Keratinocyte (primary cell): Measurements from ENCODE around the gene PTPRN2. TPM values are rescaled to one million over a fixed set of nuclear protein-coding genes. Genes with fewer than 3 reads are reported as not detected.

Experiments used
- DNase-seq: peaks from one replicate; pipeline ENCODE4 v3.0.0-alpha.2; 2011; ENCODE audit warnings: low read depth, missing footprints, low spot score
- FAIRE-seq: peaks from 2 replicates; lab custom pipeline; 2011; peaks lifted over from hg19 to GRCh38; lab: Jason Lieb, UNC
- H2AFZ ChIP-seq: 2 replicates; pipeline ENCODE4 v1.6.0; 2012; ENCODE audit warnings: low read length, control low read depth, inconsistent platforms; ENCODE audit not compliant: control insufficient read depth
- H3K27ac ChIP-seq: 2 replicates; pipeline ENCODE4 v1.5.1; 2011; ENCODE audit warnings: low read length; ENCODE audit not compliant: control insufficient read depth, insufficient read depth
- H3K27me3 ChIP-seq: 3 replicates; pipeline ENCODE4 v1.6.0; 2011; ENCODE audit warnings: low read length; ENCODE audit not compliant: control insufficient read depth, insufficient read depth; ENCODE audit errors: extremely low read depth
- H3K36me3 ChIP-seq, 2 experiments: 2 replicates in 1 of 2; 3 replicates in 1 of 2; pipeline ENCODE4 v1.5.1; 2011; ENCODE audit warnings: low read length in 2 of 2, mild to moderate bottlenecking in 1 of 2; ENCODE audit not compliant: control insufficient read depth in 2 of 2, insufficient read depth in 2 of 2; ENCODE audit errors: extremely low read depth in 1 of 2
- H3K4me1 ChIP-seq: 3 replicates; pipeline ENCODE4 v1.5.1; 2011; ENCODE audit warnings: low read length; ENCODE audit not compliant: control insufficient read depth, insufficient read depth; ENCODE audit errors: extremely low read depth
- H3K4me2 ChIP-seq: 3 replicates; pipeline ENCODE4 v1.6.0; 2011; ENCODE audit warnings: low read depth, low read length; ENCODE audit not compliant: control insufficient read depth, insufficient read depth; ENCODE audit errors: extremely low read depth
- H3K4me3 ChIP-seq, 3 experiments: fragments of 200-600 bp in 1 of 3; sonication (generic) in 1 of 3; 2 replicates in 2 of 3; 3 replicates in 1 of 3; pipeline ENCODE4 v1.5.1; 2011 to 2016; ENCODE audit warnings: low read length in 3 of 3, mild to moderate bottlenecking in 3 of 3, control low read depth in 2 of 3, inconsistent platforms in 1 of 3, low read depth in 1 of 3, mixed read lengths in 1 of 3, mixed run types in 1 of 3, moderate library complexity in 1 of 3; ENCODE audit not compliant: control insufficient read depth in 2 of 3, insufficient read depth in 2 of 3; ENCODE audit errors: extremely low read depth in 1 of 3
- H3K79me2 ChIP-seq: 2 replicates; pipeline ENCODE4 v1.6.0; 2012; ENCODE audit warnings: low read length; ENCODE audit not compliant: control insufficient read depth, insufficient read depth
- H3K9ac ChIP-seq: 3 replicates; pipeline ENCODE4 v1.6.0; 2011; ENCODE audit warnings: low read length; ENCODE audit not compliant: control insufficient read depth, insufficient read depth; ENCODE audit errors: extremely low read depth
- H3K9me1 ChIP-seq: 3 replicates; pipeline ENCODE4 v1.6.0; 2011; ENCODE audit warnings: low read length; ENCODE audit not compliant: control insufficient read depth, insufficient read depth; ENCODE audit errors: extremely low read depth
- H3K9me3 ChIP-seq: 2 replicates; pipeline ENCODE4 v1.5.1; 2012; ENCODE audit warnings: low read depth, low read length; ENCODE audit not compliant: control insufficient read depth
- H4K20me1 ChIP-seq: 3 replicates; pipeline ENCODE4 v1.6.0; 2011; ENCODE audit warnings: low read length; ENCODE audit not compliant: control insufficient read depth, insufficient read depth; ENCODE audit errors: extremely low read depth
- CTCF ChIP-seq, 3 experiments: IDR thresholded peaks in 1 of 3; conservative IDR thresholded peaks in 1 of 3; optimal IDR thresholded peaks in 1 of 3; 2 replicates in 2 of 3; 3 replicates in 1 of 3; pipeline versions ENCODE3 to v1.5.1; 2011; ENCODE audit warnings: low read length in 3 of 3, mild to moderate bottlenecking in 3 of 3, moderate library complexity in 2 of 3, control low read depth in 1 of 3, inconsistent platforms in 1 of 3; ENCODE audit not compliant: insufficient read depth in 2 of 3; ENCODE audit errors: extremely low read depth in 1 of 3
- EZH2 ChIP-seq: IDR thresholded peaks from one replicate; pipeline ENCODE4 v1.6.1; 2012; ENCODE audit warnings: inconsistent platforms, mild to moderate bottlenecking, low read length, moderate library complexity
- dilution Hi-C: fragments of 300-500 bp; cut with MboI; formaldehyde crosslinking; loops from one replicate; pipeline ENCODE4 v1.7.0; 2020; ENCODE audit warnings: low sequenced_read_pairs; ENCODE audit not compliant: extremely low pct_ligation_motif_present
- polyA plus RNA-seq, 5 experiments: library from polyadenylated mRNA; depleted of rRNA in 3 of 5; stranded (reverse) in 3 of 5; stranded (forward) in 1 of 5; unstranded in 1 of 5; fragments of >200 nt; gene quantifications; 1 replicate in 1 of 5; 2 replicates in 3 of 5; 3 replicates in 1 of 5; pipeline versions ENCODE4 v1.2.1 to v1.2.3, GENCODE V29; 2011 to 2012; ENCODE audit warnings: missing spikeins in 2 of 5, low read depth in 1 of 5, low replicate concordance in 1 of 5

PTPRN2 gene
- polyA plus RNA-seq, 1 donor (not counting 4 experiments of a cell fraction or from before 2014, with no cell fraction given): not detected

GRCh38 chr7:157500171-157500960, 1087.3 kb downstream of the PTPRN2 start:
- no peak overlapping the region for H3K9ac ChIP-seq
- H3K9me1 ChIP-seq: no peaks in the 10 kb centered on the region
- H4K20me1 ChIP-seq: no peaks in the 10 kb centered on the region
- no peak overlapping the region for H2AFZ ChIP-seq
- no peak for DNase-seq
- H3K4me3 ChIP-seq: no peak overlapping the region
- H3K4me1 ChIP-seq: no peaks in the 10 kb centered on the region
- H3K36me3 ChIP-seq: no peaks in the 10 kb centered on the region
- dilution Hi-C loops: no loop called here
- no peak overlapping the region for H3K4me2 ChIP-seq
- H3K79me2 ChIP-seq: no peaks in the 10 kb centered on the region
- peaks cover 2% of the 10 kb centered on the region for H3K9me3 ChIP-seq
- TF ChIP-seq EZH2 (no peak), CTCF (optimal IDR thresholded peaks at IDR 0.05 in 1 of 3, IDR thresholded peaks at IDR 0.05 in 1 of 3, conservative IDR thresholded peaks at IDR 0.05 in 1 of 3; ENCODE audit: extremely low read depth in 1 of 3, insufficient read depth in 2 of 3, low read length in 3 of 3) (no peak)
- FAIRE-seq: no peak
- H3K27me3 ChIP-seq: no peaks in the 10 kb centered on the region
- H3K27ac ChIP-seq: no peak overlapping the region

GRCh38 chr7:157499835-157500153, 1087.8 kb downstream of the PTPRN2 start:
- DNase-seq (no peak), FAIRE-seq (no peak)
- Histone ChIP-seq H3K27ac (no peak overlapping the region), H3K9me3 (peaks cover 2% of the 10 kb centered on the region), H4K20me1 (no peaks in the 10 kb centered on the region), H3K9me1 (no peaks in the 10 kb centered on the region), H3K79me2 (no peaks in the 10 kb centered on the region), H3K9ac (no peak overlapping the region), H3K36me3 (no peaks in the 10 kb centered on the region), H3K4me3 (no peak overlapping the region), H3K27me3 (no peaks in the 10 kb centered on the region), H3K4me2 (no peak overlapping the region), H3K4me1 (no peaks in the 10 kb centered on the region), H2AFZ (no peak overlapping the region)
- dilution Hi-C loops: no loop called here
- TF ChIP-seq EZH2 (no peak), CTCF (optimal IDR thresholded peaks at IDR 0.05 in 1 of 3, IDR thresholded peaks at IDR 0.05 in 1 of 3, conservative IDR thresholded peaks at IDR 0.05 in 1 of 3; ENCODE audit: extremely low read depth in 1 of 3, insufficient read depth in 2 of 3, low read length in 3 of 3) (no peak)
